ENCODE measurements around the gene NSMCE3.

NSMCE3 gene

GRCh38 chr15:29270169-29270955 lies 740 bp upstream of the NSMCE3 start:
- Histone ChIP-seq H3K4me1 (ENCODE audit: control insufficient read depth, insufficient read depth, low read length) (peaks cover 19% of the 10 kb centered on the region), H3K4me3 (ENCODE audit: low read length) (peak overlapping the region; percentile 80), H3K9me3 (replicated peaks; ENCODE audit: low read length) (no peaks in the 10 kb centered on the region), H3K36me3 (ENCODE audit: insufficient read depth, low read length) (no peaks in the 10 kb centered on the region), H3K27me3 (ENCODE audit: control insufficient read depth, insufficient read depth, low read length) (no peaks in the 10 kb centered on the region), H3K9ac (ENCODE audit: low read depth, low read length) (peak overlapping the region; percentile 92), H3K4me2 (ENCODE audit: low read length) (peak overlapping the region; percentile 86)

GRCh38 chr15:29268706-29269484 lies 727 bp downstream of the NSMCE3 start:
- Histone ChIP-seq H3K9me3 (replicated peaks; ENCODE audit: low read length) (no peaks in the 10 kb centered on the region), H3K27me3 (ENCODE audit: control insufficient read depth, insufficient read depth, low read length) (no peaks in the 10 kb centered on the region), H3K9ac (ENCODE audit: low read depth, low read length) (peak overlapping the region; percentile 92), H3K36me3 (ENCODE audit: insufficient read depth, low read length) (no peaks in the 10 kb centered on the region), H3K4me3 (ENCODE audit: low read length) (peak overlapping the region; percentile 80), H3K4me1 (ENCODE audit: control insufficient read depth, insufficient read depth, low read length) (peaks cover 19% of the 10 kb centered on the region), H3K4me2 (ENCODE audit: low read length) (peak overlapping the region; percentile 86)

DNA sequence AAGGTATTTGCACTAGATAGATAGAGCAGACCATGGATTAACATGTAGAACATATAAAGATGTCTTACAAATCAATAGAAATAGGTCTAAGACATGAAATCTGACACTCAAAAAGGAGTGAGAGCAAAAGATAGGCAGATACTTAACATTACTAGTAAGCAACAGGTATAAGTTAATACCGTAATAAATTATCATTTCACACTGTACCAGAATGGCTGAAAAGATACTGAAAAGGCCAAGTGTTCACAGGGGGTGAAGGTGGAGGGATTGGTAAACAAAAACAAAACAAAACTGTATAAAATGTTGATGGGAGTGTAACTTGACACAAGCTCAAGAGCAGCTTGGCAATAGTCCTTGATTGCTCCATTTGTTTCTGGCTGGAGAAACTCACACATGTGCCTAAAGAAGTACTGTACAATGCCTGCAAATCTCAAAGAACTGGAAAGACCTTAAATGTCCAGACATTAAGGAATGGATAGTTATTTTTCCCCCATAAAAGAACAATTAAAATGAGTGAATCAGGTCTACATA lies 3.5 kb downstream of the NSMCE3 start:
- Histone ChIP-seq H3K4me2 (ENCODE audit: low read length) (no peak overlapping the region), H3K36me3 (ENCODE audit: insufficient read depth, low read length) (no peaks in the 10 kb centered on the region), H3K4me3 (ENCODE audit: low read length) (no peak overlapping the region), H3K9ac (ENCODE audit: low read depth, low read length) (no peak overlapping the region), H3K9me3 (replicated peaks; ENCODE audit: low read length) (no peaks in the 10 kb centered on the region), H3K4me1 (ENCODE audit: control insufficient read depth, insufficient read depth, low read length) (peaks cover 19% of the 10 kb centered on the region), H3K27me3 (ENCODE audit: control insufficient read depth, insufficient read depth, low read length) (no peaks in the 10 kb centered on the region)

- no peaks in the 10 kb centered on the region for H3K27me3 ChIP-seq (ENCODE audit: control insufficient read depth, insufficient read depth, low read length)
- no peak overlapping the region for H3K9ac ChIP-seq (ENCODE audit: low read depth, low read length)
- no peak overlapping the region for H3K4me2 ChIP-seq (ENCODE audit: low read length)
- H3K4me1 ChIP-seq (ENCODE audit: control insufficient read depth, insufficient read depth, low read length) = peaks cover 9% of the 10 kb centered on the region
- H3K36me3 ChIP-seq (ENCODE audit: insufficient read depth, low read length) = no peaks in the 10 kb centered on the region
- no peak overlapping the region for H3K4me3 ChIP-seq (ENCODE audit: low read length)
- no peaks in the 10 kb centered on the region for H3K9me3 ChIP-seq (replicated peaks; ENCODE audit: low read length)
Measured at GRCh38 chr15:29263289-29263688, 6.3 kb downstream of the NSMCE3 start.

- H3K4me1 ChIP-seq (ENCODE audit: control insufficient read depth, insufficient read depth, low read length) = peaks cover 5% of the 10 kb centered on the region
- no peak overlapping the region for H3K4me3 ChIP-seq (ENCODE audit: low read length)
- H3K4me2 ChIP-seq (ENCODE audit: low read length) = no peak overlapping the region
- H3K36me3 ChIP-seq (ENCODE audit: insufficient read depth, low read length) = no peaks in the 10 kb centered on the region
- H3K9me3 ChIP-seq (replicated peaks; ENCODE audit: low read length) = no peaks in the 10 kb centered on the region
- no peak overlapping the region for H3K9ac ChIP-seq (ENCODE audit: low read depth, low read length)
- no peaks in the 10 kb centered on the region for H3K27me3 ChIP-seq (ENCODE audit: control insufficient read depth, insufficient read depth, low read length)
Measured at GRCh38 chr15:29262738-29263137, 6.9 kb downstream of the NSMCE3 start.

- H3K4me2 ChIP-seq (ENCODE audit: low read length) = no peak overlapping the region
- no peaks in the 10 kb centered on the region for H3K4me1 ChIP-seq (ENCODE audit: control insufficient read depth, insufficient read depth, low read length)
- no peaks in the 10 kb centered on the region for H3K9me3 ChIP-seq (replicated peaks; ENCODE audit: low read length)
- no peaks in the 10 kb centered on the region for H3K27me3 ChIP-seq (ENCODE audit: control insufficient read depth, insufficient read depth, low read length)
- no peaks in the 10 kb centered on the region for H3K36me3 ChIP-seq (ENCODE audit: insufficient read depth, low read length)
- no peak overlapping the region for H3K4me3 ChIP-seq (ENCODE audit: low read length)
- no peak overlapping the region for H3K9ac ChIP-seq (ENCODE audit: low read depth, low read length)
Measured at GRCh38 chr15:29260896-29261295, 8.7 kb downstream of the NSMCE3 start.

DNA sequence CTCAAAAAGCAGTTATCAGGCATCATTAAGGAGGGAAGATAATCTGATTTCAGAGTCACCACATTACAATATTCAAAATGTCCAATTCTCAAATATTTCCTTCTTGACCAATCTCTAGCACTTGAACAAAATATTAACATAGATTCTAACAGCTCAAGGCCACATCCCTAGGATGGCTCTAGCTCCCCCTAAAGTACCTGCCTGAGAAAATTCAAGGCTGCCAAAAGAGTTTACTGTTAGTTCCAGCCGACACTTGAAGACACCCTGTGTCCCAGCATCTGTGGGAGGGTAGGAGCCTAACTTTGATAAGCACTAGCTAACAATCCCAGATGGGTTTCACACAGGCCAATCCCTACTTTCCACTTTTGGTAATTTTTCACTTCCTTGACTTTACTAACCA lies 10.4 kb downstream of the NSMCE3 start:
- Histone ChIP-seq H3K9ac (ENCODE audit: low read depth, low read length) (no peak overlapping the region), H3K36me3 (ENCODE audit: insufficient read depth, low read length) (no peaks in the 10 kb centered on the region), H3K4me1 (ENCODE audit: control insufficient read depth, insufficient read depth, low read length) (no peaks in the 10 kb centered on the region), H3K27me3 (ENCODE audit: control insufficient read depth, insufficient read depth, low read length) (no peaks in the 10 kb centered on the region), H3K4me3 (ENCODE audit: low read length) (no peak overlapping the region), H3K9me3 (replicated peaks; ENCODE audit: low read length) (no peaks in the 10 kb centered on the region), H3K4me2 (ENCODE audit: low read length) (no peak overlapping the region)

DNA sequence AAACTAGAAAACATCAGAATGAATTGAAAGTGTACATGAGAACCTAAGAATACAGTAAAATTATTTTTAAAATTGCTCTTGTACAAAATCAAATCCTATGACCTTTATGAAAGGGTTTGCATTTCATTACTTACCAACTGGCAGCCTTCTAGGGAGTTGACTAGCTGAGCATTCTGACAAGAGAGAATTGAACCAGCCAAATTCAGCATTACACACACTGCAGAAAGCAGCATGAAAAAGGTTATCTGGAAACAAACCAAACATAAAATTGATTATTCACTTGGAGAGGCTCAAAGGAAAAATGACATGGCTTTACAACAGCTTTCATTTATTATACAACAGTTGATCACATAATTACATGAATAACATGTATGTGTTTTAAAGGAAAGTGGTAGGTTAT lies 17.4 kb downstream of the NSMCE3 start:
- Histone ChIP-seq H3K27me3 (ENCODE audit: control insufficient read depth, insufficient read depth, low read length) (no peaks in the 10 kb centered on the region), H3K4me2 (ENCODE audit: low read length) (no peak overlapping the region), H3K36me3 (ENCODE audit: insufficient read depth, low read length) (no peaks in the 10 kb centered on the region), H3K4me1 (ENCODE audit: control insufficient read depth, insufficient read depth, low read length) (no peaks in the 10 kb centered on the region), H3K4me3 (ENCODE audit: low read length) (no peak overlapping the region), H3K9ac (ENCODE audit: low read depth, low read length) (no peak overlapping the region), H3K9me3 (replicated peaks; ENCODE audit: low read length) (no peaks in the 10 kb centered on the region)

DNA sequence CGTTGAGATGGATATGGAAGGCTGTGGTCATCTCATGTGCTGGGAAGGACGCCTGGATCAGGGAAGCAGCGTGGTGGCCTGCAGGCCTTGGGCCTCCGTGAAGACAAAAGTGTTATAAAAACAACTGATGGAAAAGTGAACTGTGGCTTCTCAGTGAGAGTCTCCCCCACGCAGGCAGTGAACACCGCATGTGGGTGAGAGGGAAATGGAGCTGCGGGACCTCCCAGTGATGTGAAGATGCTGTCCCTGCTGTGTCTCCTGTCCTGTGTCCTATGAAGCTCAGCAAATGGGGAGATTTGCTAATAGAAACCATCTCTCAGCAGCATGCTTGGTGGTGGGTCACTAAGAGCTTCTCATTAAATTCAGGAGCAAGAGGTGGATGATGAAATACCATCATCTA lies 25.1 kb downstream of the NSMCE3 start:
- Histone ChIP-seq H3K4me2 (ENCODE audit: low read length) (no peak overlapping the region), H3K4me1 (ENCODE audit: control insufficient read depth, insufficient read depth, low read length) (no peaks in the 10 kb centered on the region), H3K27me3 (ENCODE audit: control insufficient read depth, insufficient read depth, low read length) (no peaks in the 10 kb centered on the region), H3K4me3 (ENCODE audit: low read length) (no peak overlapping the region), H3K9me3 (replicated peaks; ENCODE audit: low read length) (no peaks in the 10 kb centered on the region), H3K36me3 (ENCODE audit: insufficient read depth, low read length) (no peaks in the 10 kb centered on the region), H3K9ac (ENCODE audit: low read depth, low read length) (no peak overlapping the region)

DNA sequence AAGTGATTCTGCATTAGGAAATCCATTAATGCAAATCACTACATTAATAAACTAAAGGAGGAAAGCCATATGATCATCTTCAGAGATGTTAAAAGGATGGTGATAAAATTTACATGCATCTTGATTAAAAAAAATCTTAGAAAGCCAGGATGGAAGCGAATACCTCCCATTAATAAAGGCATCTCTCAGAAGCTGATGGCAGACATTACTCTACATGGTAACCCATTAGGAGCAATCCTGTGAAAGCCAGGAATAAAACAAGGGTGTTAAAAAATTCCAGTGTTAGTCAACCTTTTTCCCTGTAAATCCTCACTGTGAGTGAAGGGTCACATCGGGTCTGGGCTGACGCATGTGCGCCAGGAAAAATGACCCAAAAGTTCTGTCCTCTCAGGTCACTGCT lies 25.5 kb downstream of the NSMCE3 start:
- H3K9me3 ChIP-seq (replicated peaks; ENCODE audit: low read length) = no peaks in the 10 kb centered on the region
- no peak overlapping the region for H3K9ac ChIP-seq (ENCODE audit: low read depth, low read length)
- H3K4me2 ChIP-seq (ENCODE audit: low read length) = no peak overlapping the region
- no peak overlapping the region for H3K4me3 ChIP-seq (ENCODE audit: low read length)
- H3K36me3 ChIP-seq (ENCODE audit: insufficient read depth, low read length) = no peaks in the 10 kb centered on the region
- H3K27me3 ChIP-seq (ENCODE audit: control insufficient read depth, insufficient read depth, low read length) = no peaks in the 10 kb centered on the region
- H3K4me1 ChIP-seq (ENCODE audit: control insufficient read depth, insufficient read depth, low read length) = no peaks in the 10 kb centered on the region

- Histone ChIP-seq H3K36me3 (ENCODE audit: insufficient read depth, low read length) (no peaks in the 10 kb centered on the region), H3K4me3 (ENCODE audit: low read length) (no peak overlapping the region), H3K27me3 (ENCODE audit: control insufficient read depth, insufficient read depth, low read length) (no peaks in the 10 kb centered on the region), H3K9me3 (replicated peaks; ENCODE audit: low read length) (no peaks in the 10 kb centered on the region), H3K4me2 (ENCODE audit: low read length) (no peak overlapping the region), H3K9ac (ENCODE audit: low read depth, low read length) (no peak overlapping the region), H3K4me1 (ENCODE audit: control insufficient read depth, insufficient read depth, low read length) (no peaks in the 10 kb centered on the region)
Measured at GRCh38 chr15:29242456-29243242, 27.0 kb downstream of the NSMCE3 start.
